GM18867 (cell line): Measurements from ENCODE around the gene TP73.

ENCODE experiments used
- ATAC-seq: cut with Tn5 transposase; IDR thresholded peaks from one replicate; pipeline ENCODE4 v1.9.1; 2021; ENCODE audit warnings: mild to moderate bottlenecking, moderate library complexity; ENCODE audit not compliant: unreplicated experiment

TP73 gene

DNA sequence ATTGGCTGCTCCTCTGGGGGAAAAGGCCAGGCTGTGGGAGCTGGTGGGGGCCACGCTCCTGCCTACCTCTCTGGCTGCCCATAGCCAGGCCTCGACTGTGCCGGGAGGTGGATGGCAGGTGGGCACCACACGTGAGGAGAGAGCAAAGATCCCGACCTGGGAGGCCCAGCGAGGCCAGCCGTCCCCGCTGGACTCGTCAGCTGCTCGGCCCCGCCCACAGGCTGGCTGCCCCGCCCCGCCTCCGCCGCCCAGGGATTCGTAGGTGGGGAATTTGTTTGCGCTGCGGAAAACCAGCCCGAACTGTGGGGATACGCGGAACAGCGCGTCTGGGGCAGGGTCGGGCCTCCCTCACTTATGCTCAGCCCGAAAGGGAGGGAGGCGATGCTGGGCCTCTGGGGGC is 31.7 kb downstream of the TP73 start:
- ATAC-seq = no peak

GRCh38 chr1:3685222-3685621 is 32.9 kb downstream of the TP73 start:
- ATAC-seq = no peak

DNA sequence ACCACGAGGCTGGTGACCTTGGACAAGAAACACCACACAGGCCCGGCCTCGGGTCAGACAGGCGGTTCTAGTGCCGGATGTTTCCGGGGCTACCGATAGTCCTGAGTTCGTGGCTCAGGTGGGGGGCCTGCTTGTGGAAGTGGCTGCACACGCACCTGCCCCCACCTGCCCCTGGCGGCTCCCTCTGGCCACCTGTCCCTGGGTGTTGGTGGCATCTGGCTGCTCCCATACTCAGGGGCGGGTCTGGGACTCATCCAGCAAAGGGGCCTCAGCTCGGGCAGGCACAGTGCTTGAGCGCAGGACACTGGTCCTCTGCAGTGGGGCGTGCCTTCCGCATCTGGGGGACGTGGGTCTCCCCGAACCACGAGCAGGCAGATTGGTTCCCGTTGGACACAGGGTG is 33.6 kb downstream of the TP73 start:
- no peak for ATAC-seq

- ATAC-seq = no peak
These were observed 35.2 kb downstream of the TP73 start for GRCh38 chr1:3687504-3687903.

- ATAC-seq = no peak
These were observed 36.2 kb downstream of the TP73 start for GRCh38 chr1:3688356-3689137.

DNA sequence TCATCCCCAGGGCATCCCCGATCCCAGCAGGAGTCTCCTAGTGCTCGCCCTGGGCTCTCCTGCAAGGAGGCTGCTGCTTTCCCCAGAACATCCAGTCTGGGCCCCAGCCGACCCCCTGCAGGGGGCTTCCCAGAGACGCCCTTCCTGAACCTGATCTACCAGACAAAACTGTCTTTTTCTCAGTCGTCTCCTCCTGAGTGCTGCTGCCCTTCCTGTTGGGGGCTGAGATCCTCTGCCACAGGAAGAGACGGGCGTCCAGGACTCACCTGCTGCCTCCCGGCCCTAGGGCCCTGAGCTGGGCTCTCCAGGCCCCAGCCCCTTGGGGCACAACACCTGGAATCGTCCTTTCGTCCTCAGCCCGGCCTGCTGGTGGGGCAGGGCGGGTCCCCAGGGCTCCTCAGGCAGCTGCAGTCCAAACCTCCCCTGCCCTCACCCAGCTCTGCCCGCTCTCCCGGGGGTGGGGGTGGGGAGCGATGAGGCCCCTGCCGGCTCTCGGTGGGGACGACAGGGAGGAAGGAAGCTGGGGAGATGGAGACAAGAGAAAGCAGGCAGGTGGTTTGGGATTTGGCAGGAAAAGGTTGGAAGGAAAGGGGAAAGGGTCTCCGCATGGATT is 36.9 kb downstream of the TP73 start:
- ATAC-seq = no peak

- ATAC-seq = no peak
These were observed 38.2 kb downstream of the TP73 start for GRCh38 chr1:3690282-3691065.

DNA sequence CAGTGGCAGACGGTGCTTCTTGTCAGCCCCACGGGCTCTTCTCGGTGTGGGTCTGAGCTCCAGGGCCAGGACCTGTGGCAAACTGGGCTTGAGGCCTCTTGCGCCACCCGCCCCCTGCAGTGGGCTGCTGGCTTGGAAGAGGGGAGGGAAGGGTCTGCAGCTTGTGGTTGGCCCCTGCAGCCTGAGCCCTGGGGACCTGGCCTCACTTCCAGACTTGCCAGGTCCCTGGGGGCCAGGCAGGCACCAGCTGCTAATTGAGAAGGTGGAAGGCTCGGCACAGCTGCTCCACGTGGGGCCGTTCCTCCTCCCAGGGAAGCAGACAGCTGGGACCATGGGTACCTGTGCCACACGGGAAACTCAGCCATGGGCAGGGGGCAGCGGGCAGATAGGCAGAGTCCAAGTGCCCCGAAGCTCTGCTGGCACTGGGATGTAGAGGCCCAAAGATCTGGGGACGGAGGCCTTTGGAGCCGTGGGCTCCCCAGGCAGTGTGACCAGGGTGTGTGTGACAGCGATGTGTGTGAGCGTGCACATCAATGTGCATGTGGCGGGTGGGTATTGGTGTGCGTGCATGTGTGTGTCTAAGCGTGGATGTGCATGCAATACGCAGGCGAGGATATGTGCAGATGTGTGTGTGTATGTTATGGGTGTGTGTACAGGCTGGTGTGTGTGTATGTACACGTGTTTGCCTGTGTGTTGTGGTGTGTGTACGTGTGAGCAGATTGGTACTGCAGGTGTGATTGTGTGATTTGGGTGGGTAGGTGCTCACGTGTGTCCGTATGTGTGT is 39.3 kb downstream of the TP73 start:
- no peak for ATAC-seq

- ATAC-seq = no peak
These were observed 40.3 kb downstream of the TP73 start for GRCh38 chr1:3692598-3692997.

DNA sequence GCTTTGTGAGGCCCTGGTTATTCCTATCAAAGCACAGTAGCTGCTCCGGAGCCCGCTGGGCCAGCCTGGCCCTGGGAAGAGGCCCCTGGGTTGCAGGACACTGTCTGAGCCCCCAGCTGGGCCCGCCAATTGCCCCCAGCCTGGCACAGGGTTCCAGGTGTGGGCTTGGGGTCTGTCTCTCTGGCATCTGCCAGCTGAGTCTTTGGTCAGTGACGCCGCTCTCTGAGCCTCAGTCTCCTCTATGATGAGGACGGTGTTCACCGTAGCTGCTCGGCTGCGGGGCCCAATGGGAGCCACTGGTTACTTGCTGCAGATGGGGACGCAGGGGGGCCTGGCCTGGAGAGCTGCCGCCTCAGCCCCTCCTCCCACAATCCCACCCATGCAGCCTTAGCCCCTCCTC is 41.0 kb downstream of the TP73 start:
- no peak for ATAC-seq

GRCh38 chr1:3695326-3696217 is 43.3 kb downstream of the TP73 start:
- no peak for ATAC-seq

DNA sequence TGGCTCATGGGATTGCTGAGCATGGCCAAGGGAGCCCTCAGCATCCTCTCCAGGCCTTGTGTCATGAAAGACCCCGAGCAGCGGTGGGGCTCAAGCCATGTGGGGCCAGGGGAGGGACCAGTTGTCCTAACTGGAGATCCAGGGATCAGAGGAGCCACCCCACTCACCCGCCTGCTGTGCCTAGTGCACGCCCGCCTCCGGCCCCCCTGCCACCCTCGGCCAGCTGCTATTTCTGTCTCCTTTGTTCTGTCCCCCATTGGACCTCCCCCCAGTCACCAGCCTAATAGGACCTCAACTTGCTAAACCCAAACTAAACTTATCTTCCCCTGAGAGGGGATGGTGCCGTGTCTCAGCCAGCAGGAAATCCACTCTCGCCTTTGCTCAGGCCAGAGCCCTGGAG is 44.4 kb downstream of the TP73 start:
- ATAC-seq = no peak

GRCh38 chr1:3697104-3697503 is 44.8 kb downstream of the TP73 start:
- ATAC-seq = no peak

GRCh38 chr1:3697810-3698209 is 45.5 kb downstream of the TP73 start:
- ATAC-seq = no peak

DNA sequence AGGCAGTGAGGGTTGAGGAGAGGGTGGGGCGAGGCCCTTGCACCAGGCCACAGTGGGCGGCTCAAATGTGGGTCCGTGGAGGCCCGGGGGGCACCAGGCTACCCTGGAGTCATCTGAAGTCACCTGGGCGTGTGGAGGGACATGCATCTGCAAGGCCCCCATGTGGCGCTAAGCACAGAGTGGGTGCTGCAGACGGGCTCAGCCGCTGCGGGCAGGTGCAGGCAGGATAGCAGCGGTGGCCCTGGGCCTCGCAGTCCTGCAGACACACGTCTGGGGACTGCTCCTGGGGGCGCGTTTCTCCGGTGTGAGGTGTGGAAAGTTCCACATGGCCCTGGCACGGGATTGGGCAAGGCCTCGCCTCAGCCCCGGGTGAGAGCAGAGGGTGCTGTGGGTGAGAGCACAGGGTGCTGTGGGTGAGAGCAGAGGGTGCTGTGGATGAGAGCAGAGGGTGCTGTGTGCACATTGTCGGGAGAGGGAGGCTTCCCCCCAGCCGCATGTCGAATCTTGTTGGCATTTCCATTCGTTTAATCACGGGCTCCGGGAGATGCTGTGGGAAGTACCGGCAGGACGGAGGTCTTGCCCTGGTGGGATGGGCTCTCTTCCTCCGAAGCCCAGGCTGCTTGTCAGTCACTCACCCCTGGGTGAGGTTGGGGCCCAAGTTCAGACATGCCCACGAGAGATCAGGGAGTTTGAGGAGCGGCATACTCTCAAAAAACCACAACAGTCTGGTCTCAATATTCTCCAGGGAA is 46.5 kb downstream of the TP73 start:
- ATAC-seq = no peak

GRCh38 chr1:3699596-3699995 is 47.3 kb downstream of the TP73 start:
- no peak for ATAC-seq

DNA sequence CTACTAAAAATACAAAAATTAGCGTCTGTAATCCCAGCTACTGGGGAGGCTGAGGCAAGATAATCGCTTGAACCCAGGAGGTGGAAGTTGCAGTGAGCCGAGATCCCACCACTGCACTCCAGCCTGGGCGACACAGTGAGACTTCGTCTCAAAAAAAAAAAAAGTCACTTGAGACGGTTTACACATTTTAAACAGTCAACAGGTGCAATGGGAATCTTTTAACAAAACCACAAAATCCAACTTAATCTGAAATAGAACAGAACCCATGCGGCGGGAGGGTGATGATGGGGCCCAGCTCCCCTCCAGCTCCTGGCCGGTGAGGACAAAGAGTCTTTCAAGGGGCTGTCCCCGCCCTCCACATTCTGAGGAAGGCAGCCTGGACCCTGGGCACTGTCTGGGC is 48.3 kb downstream of the TP73 start:
- no peak for ATAC-seq

DNA sequence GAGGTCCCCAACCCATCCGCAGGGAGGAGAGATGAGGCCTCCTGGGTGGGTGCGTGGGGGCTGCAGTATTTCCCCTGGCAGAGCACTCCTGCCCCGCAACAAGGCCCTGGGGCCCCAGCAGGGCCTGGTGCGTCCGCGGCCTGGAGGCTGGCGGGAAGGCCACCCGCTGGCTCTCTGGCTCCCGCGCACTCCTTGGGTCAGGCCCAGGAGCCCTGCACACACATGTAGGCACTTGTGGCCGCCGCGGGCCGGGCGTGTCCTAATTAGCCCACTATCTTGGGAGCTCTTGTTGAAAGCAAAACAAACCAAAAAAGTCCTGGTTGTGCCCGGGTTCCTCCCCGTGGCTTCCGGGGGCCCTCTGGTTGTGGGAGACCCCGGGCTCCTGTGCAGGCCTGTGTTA is 50.2 kb downstream of the TP73 start:
- no peak for ATAC-seq

- ATAC-seq = no peak
These were observed 50.8 kb downstream of the TP73 start for GRCh38 chr1:3702990-3703728.
